ENCODE results near the gene RALGPS1.

RALGPS1 gene

DNA sequence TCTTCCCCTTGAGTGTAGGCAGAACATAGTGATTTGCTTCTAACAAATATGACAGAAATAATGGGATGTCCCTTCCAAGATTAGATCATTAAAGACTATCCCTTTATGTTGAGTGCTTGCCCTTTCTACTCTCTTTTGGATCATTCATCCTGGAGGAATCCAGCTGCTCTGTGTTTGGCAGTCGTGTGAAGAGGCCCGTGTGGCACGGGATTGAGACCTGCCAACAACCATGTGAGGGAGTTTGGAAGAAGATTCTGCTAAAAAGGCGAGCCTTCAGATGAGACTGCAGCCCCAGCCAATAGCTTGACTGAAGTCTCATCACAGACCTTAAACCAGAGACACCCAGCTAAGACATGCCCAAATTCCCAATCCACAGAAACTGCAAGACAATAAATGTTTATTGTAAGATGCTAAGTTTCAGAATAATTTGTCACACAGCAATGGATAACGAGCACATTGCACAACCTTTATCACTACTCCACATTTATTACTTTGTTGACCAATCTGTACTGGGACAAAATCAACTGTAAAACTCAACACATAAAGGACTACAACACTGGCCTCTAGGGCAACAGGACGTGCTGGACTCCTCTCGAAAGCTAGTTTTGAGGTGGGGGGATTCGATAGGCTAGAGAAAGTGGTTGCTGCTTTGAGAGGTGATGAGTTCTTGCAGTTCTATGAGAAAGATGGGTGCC, 165.0 kb downstream of the RALGPS1 start:
- DNase-seq (ENCODE audit: low read depth), result no peak

DNA sequence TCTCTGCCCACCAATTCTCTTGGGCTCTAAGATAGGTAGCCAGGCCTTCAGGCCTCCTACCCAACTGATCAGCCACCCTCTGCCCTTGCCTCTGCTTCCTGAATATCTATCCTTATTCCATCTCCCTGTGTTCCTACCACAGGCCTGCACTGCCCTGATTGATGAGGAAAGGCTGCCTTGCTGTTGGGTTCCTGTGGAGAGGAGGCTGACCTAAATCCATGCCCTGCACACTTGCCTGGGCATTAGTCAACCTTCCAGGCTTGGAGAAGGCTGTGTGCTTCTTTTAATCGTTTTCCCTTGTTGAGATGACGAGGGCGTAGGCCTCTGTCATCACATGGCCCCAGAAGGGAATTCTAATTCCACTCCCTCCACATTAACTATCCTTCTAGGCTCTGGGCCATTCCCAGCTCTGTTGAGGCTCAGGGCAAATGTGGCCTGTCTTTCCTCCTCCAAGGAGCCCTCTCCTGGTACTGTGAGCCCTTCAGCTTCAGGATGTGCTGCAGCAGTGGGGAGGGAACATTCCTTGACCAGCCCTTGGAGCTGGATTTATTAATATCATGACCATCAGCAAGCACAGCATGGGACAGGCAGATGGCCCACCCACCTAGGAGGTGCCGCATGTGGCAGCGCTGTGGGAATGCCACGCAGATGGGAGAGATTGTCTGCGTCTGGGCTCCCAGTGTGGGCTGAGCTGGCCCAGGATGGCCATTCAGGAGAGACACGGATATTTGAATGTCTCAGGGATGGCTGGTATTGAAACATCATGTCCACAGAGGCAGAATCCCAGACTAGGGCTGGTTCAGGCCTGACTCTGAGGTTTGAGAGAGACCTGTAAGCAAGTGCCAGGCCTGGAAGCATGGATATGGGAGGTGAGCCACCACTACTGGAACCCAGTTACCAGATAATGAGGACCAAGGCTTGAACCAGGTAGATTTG, 166.9 kb downstream of the RALGPS1 start:
- DNase-seq (ENCODE audit: low read depth), result no peak

DNA sequence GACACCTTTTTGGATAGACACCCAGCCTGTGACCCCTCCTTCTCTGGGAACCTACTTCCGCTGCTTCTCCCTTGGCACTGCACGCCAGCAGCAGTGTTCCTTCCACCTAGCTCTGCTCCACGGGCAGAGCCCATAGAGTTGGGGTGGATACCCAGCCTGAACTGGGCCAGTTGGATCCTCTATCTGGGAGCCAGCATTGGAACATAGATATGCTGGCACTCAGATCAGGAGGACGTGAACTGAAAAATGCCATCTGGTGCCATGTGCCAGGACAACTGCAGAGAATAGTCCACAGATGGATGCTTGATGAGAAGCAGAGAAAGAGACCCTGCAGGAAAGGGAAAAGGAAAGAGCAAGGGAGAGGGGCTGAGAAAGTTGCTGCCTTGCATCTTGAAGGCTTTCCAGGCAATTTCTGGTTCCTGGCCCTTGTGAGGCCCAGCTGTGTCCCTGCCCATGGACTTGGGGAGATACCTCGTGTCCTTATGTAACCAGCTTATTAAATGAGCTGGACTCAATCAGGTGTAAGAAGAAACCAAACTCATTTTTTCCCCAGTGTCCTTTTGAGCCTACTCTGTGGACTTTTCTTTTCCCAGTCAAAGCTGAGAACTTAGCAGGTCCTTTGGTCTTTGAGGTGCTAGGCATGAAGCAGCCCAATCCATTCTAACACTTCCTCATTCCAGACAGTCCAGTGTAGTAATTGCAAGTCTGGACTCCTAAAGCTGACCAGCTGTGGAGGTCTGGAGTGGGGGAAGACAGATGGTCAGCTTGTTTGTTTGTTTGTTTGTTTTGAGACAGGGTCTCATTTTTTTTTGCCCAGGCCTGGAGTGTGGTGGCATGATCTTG, 168.8 kb downstream of the RALGPS1 start:
- DNase-seq (ENCODE audit: low read depth), result no peak

DNA sequence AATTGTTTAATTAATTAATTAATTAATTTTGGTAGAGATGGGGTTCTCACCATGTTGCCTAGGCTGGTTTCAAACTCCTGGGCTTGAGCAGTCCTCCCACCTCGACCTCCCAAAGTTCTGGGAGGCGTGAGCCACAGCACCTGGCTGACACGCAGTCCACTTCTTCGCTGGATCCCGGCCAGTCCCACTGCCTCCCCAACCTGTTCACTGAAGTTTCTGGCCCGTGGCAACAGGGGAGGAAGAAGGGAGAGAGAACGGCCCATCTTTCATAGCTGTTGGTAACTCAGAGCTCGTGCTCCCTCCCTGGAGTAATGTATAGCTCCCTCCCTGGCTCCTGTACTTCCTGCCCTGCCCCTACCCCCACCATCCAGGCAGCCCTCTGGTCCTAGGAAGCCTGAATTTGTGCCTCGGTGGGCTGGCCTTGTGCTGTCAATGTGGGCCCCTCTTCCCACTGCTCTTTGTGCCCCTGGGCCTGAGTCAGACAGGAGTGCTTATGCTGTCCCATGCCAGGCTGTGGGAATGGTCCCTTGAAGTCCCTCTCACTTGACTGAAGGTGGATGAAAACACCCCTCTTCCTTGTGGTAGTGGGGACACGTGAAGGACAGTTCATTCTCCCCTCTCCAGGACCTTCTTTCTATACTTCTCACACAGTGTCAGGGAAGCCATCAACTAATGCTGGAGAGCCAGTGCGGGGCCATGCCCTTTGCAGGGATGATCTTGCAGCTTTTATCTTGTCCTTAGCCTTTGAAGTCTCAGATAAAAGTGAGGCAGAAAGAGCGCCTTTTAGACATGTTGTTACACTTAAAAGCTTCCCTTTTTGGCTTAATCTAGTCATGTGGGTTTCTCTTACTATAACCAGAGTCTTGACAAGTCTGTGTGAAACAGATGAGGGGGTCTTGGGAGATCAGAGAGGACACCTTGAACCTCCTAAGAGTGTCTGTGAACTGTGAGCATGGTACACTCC, 169.8 kb downstream of the RALGPS1 start:
- no peak for DNase-seq (ENCODE audit: low read depth)

DNA sequence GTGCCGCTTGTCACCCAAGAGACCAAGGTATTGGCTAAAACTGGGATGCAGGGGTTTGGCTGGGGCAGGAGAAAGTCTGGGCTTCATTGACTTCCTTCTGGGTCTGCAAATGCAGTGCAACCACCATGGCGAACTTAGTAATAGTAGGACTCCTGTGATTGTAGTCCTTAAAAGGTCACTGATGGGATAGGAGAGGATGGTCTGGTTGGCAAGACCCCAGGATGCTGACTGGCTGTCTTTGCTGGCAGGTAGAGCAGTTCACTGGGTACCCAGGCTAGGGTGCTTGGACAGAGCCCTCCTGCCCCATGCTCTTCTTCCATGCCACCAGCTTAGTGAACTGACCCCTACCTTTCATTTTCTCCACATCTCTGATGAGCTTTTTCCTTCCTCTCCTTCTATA, 170.6 kb downstream of the RALGPS1 start:
- no peak for DNase-seq (ENCODE audit: low read depth)

DNA sequence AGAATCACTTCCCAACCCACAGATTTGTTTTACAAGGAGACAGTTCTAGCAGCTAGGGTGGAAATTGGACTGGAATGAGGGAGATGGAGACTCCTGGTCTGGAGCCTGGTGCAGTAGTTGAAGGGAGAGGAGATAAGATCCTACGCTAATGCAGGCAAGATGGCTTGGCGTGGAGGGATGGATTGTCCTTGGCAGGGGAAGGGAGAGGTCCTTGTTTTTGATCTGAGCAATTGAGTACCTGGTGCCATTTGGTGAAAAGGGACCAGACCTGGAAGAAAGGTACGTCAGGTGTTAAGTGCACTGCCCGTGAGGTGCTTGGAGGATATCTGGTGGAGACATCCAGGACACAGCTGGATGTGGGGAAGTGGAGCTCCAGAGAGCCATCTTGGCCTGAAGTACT, 172.2 kb downstream of the RALGPS1 start:
- no peak for DNase-seq (ENCODE audit: low read depth)

DNA sequence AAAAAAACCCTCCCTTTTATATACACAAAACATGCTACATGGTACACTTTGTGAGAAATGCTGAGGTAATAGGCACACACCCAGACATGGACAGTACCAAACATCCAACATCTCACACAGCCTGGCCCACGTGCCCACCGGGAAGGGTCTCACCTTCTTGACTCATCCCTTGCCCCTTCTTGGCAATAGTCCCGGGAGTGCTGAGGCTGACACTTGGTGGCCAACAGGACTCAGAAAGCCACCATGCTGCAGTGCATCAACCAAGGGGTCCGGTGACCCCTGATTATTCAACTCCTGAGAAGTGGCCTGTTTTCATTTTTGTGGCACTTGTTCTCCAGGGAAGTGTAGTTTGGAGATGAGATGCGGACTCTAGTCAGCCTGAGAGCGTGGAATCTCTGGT, 172.8 kb downstream of the RALGPS1 start:
- no peak for DNase-seq (ENCODE audit: low read depth)

DNA sequence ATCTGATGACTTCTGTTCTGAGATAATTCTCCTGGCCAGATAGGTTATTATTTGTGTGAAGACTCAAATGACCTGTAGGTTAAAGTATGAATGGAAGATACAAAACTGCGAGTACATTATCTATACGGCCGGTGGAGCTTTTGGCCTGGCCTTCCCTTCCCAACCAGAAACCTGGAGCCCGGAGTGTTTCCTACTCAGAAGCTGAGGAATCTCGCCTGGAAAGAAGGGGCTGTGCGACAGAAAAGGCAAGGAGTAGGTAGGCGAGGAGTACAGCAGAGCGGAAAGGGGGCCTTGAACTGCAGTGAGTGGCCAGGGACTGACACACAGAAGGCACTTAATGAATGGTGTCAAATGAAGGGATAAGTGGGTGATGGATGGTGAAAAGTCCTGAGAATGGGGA, 173.3 kb downstream of the RALGPS1 start:
- DNase-seq (ENCODE audit: low read depth), result no peak

DNA sequence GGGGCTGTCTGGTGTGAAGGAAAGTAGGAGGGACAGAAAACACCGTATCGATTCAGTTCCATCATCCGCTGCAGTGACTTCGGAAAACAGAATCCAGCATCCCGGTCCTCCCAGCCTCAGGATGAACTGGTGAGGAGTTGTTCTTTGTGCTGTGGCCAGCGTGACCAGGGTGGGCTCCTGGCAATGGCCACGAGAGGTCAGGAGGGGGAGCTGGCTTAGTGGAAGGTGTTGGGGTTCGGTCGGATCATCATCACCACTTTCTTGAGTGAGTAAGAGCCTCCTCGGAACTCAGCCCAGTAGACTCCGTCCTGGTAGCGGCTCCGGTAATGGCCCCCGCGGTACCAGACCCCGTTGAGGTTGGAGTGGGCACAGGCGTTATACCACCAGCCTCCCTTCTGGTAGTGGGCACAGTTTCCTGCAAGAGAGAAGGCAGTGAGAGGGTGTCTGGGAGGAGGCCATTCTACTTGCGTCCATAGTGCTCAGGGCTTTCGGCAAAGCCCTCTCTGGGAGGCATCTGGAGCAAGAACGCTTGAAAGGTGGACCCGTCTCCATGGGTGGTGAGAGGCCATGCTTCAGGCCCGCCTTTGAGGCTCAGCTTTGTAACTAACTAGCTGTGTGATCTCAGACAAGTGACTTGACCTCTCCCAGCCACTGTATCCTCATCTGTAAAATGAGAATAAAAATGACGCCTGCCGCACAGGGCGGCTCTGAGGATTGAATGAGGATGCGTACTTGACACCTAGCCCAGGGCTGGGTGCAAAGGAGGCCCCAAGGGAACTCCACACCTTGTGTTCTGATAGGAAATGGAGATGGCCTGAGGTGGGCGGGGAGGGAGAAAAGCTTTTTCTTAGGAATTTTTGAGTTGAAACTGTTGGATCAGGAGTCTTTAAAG, 174.4 kb downstream of the RALGPS1 start:
- no peak for DNase-seq (ENCODE audit: low read depth)

DNA sequence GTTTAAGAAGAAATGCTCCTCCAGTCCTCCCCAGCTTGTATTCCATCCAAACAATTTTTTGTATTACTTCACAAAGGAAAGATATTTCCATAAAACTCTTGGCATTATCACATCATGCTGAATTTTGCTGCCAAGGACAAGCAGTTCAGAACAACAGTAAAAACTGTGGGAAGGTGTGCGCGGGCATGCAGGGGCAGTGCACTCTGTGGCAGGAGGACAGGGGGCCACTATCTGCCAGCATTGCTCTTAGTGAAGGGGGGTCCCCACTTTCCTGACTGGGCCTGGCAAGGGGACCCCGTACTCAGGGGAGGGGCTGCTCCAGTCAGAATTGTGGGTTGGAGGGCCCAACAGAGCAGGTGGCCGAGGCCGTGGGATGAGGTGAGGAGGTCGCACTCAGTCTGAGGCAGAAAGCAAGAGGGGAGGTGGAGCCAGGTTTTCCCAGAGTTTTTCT, 175.1 kb downstream of the RALGPS1 start:
- no peak for DNase-seq (ENCODE audit: low read depth)

DNA sequence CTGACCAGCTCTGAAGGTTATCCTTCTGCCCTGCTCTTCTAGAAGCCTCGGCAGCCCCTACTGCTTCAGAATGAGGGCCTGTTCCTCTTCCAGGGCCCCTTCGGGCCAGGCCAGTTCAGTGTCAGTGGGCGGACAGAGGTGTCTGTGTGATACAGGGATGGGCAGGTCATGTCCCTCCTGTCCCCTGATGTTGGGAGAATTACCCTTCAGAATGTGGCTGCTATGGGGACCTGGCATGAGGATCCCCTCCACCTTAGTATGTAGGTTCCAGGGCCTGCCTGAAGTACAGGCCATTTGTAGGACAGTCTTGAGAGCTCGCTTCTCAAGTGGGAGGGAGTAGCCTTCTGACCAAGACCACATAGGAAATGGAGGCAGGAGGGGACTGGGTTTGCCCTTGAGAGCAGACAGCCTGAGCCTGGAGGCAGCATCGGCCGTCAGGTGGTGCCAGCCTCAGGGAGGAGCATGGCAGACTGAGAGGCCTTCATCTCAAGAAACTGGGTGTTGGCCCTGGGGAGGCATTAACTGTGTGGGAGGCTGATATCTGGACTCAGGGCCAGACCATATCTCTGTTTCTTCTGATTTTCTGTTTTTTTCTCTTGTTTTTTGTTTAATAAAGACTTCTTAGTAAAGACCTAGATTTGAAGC, 175.9 kb downstream of the RALGPS1 start:
- no peak for DNase-seq (ENCODE audit: low read depth)

DNA sequence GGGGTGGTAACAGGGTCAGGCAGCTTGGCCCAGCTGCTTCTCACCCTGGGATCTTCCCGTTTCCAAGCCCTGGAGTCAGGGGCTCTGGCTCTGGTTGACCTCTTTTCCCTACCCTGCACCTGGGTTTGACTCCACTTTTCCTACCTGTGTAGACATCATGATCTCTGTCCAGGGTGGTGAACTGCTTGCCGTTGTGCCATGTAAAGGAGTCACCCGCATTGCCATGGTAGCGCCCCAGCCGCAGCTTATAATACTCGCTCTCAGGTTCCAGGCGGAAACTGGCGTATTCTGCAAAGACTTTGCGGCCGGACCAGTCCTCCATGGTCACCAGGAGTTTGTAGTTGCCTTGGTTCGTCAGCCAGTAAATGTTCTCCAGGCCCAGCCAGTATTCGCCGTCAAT, 176.9 kb downstream of the RALGPS1 start:
- no peak for DNase-seq (ENCODE audit: low read depth)

DNA sequence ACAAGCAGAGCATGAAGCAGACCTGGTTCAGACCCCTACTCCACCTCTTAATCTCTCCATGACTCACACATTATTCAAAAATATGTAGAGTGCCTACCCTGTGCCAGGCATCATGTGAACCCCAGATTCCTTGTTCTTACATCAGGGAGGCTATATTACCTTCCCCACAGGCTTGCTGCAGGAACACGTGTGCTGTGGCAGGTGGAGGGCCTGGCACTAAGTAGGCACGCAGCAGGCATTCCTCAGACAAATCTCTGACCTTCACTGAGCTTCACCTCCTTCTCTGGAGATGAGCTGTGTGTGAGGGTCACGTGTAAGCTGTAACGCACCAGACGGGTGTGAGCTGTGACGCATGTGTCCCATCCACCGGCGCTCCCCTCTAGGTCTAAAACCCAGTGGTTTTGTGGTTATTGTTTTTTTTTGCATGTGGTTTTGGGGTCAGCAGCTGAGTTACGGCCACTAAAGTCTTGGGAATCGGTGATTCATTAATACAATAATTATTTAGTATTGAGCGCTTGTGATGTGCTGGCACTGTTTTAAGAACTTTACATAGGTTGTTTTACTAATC, 177.5 kb downstream of the RALGPS1 start:
- peak; percentile 37 for DNase-seq (ENCODE audit: low read depth)

DNA sequence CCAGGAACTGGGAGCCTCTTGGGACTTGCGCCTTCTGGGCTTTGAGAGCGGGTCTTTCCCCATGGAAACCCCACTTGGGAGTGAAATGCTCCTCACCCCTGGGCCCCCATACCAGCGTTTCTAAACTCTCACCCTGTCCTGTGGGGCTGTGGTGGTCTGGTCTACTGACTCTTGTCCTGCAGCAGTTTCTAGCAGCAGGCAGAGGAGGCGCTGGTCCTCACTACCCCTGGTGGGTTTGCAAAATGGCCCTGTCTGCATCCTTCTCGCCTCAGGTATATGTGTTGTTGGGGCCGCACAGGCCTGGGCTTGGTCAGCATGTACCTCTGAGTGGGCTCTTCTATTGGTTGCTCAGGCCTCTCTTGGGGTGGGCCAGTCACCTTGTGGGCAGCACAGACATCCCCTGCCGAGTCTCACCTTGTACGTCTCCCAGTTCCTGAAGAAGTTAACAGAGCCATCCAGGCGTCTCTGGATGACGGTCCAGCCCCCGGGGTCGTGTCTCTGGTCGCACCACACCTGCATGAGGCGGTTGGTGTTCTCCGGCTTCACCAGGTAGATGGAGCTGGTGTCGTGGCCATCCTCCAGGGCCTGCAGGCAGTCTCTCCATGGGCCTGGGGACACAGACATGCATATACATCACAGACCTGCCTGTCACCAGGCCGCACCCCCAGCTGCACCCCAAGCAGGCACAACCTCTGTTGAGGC, 178.9 kb downstream of the RALGPS1 start:
- DNase-seq (ENCODE audit: low read depth), result no peak

DNA sequence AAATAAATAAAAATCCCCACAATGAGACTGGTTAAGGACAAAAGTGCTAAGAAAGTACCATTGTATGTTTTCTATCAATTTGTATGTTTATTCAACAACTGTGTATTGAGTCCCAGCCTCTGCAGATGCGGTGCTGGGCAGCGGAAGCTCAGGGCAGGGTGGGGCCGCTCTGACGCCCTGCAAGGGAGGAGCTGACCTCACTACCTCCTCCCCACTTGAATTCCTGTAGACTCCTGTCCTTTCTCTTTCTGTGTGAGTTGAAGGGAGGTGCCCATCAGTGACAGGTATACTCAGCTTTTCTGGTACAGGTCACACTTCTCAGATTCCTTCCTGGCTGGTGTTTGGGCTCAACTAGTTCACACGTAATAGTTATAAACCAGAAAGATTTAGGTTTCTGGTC, 180.8 kb downstream of the RALGPS1 start:
- DNase-seq (ENCODE audit: low read depth), result no peak

DNA sequence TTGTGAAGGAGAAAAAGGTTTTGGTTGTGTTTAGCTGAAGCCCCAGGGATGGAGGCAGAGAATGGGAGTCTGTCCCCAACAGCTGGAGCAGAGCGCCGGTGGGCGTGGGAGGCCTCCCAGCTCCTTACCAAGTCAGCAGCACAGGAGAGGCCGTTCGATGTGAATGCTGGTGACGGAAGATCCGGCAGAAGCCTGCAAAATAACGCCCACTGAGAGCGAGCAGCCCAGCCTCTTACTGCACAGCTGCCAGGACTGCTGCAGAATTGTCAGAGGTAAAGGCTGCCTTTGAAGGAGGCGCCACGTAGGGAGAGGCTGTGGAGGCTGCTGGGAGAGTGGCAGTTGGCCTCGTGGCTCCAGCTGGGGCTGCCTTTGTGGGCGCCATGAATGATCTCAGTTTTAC, 181.6 kb downstream of the RALGPS1 start:
- no peak for DNase-seq (ENCODE audit: low read depth)

DNA sequence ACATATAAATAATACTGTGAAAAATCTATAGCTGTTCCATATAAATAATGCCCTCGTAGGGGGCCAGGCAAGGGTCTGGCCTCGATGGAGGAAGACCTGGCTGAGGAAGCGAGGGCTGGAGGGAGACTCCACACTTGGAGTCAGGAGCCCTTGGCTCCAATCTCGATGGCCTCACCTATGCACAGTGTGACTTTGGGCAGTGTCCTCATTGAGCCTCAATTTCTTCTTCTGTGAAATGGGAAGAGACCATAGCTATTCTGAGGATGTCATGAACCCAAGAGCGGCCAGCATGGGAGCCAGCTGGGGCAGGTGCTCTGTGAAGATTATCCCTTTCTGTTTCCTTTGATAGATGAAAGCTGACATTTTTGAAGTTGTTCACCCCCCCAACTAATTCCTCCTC, 183.1 kb downstream of the RALGPS1 start:
- DNase-seq (ENCODE audit: low read depth), result no peak

DNA sequence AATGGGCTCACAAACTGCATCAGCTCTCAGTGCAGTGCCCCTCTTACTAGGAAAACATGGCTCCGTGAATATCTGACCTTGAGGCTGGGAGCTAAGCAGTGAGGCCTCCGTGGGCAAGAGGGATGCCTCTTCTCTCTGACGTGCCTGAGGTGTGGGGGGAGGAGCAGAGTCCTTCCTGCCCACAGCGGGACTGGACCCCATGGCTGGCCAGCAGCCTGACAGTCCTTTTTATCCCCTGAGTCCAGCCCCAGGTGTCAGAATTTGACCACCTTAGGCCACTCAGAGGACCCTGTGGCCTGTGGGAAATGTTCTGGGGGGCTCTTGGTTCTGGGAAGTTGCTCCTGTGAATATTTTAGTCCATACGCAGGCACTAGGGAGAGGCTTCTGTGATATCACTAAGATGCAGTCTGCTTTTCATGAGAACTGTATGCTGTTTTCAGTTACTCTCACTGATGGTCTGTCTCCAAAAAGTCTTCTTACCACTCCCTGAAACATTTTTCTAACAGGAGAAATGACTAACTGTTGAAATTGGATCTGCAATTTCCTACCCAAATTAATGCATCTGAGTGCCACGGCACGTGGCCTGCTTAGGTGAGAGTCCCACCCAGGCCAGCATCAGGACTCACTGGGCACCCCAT, 184.5 kb downstream of the RALGPS1 start:
- DNase-seq (ENCODE audit: low read depth), result no peak

All from non-pigmented ciliary epithelial cell (primary cell).